Measurements from ENCODE around the gene EIF2A. TPM values are rescaled to one million over a fixed set of nuclear protein-coding genes. Genes with fewer than 3 reads are reported as not detected.

The EIF2A gene
- total and polyA plus RNA-seq, 5 donors, result 51.7 to 77.1 (median 67.0) TPM

DNA sequence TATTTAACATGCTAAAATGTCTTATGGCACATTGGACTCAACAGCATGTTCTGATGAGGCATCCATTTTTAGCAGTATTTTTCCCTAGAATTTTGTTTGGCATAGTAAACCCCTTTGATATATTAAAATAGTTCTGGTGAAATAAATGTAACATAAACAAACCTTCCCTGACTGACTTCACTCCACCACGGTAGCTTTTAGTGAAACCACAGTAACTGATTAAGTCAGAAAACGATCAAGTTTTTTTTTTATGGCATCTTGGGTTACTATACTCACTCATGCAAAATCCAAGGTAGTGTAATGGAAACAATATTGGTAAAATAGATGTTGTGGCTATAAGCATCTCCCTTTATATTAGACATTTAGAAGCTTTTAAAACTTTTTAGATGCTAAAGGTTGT is 3.1 kb upstream of the EIF2A start:
- Histone ChIP-seq H3K4me1 (ENCODE audit: control insufficient read depth, insufficient read depth, low read length) (no peaks in the 10 kb centered on the region), H3K27ac (ENCODE audit: low read length) (no peak overlapping the region), H3K4me3 (ENCODE audit: low read length) (no peak overlapping the region), H3K27me3 (ENCODE audit: control insufficient read depth, insufficient read depth) (no peaks in the 10 kb centered on the region), H3K9me3 (ENCODE audit: control insufficient read depth, low read length) (no peaks in the 10 kb centered on the region)
- WGBS, result 80% methylated on average over 2 of the region's 2 CpGs
- intact Hi-C loops (cut with DNase I), result no loop called here
- DNase-seq (no peak), ATAC-seq (no peak)

DNA sequence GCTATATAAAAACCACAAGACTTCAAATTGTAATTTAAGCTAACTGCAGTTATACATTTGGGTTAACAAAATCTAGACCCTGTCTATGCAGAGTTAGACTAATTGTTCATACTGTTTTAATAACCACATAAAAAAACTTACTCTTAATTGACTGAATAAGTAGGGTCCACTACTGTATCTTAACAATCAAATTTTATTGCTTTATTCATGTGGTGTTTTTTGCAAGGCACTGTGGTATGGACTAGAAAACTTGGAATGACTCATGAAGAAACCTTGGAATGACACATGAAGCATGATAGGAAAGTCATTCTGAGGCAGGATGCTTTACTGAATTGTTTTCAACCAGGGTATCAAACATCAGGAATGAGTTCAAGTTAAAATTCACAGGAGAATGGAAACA is 2.5 kb upstream of the EIF2A start:
- Histone ChIP-seq H3K27me3 (ENCODE audit: control insufficient read depth, insufficient read depth) (no peaks in the 10 kb centered on the region), H3K27ac (ENCODE audit: low read length) (no peak overlapping the region), H3K9me3 (ENCODE audit: control insufficient read depth, low read length) (no peaks in the 10 kb centered on the region), H3K4me1 (ENCODE audit: control insufficient read depth, insufficient read depth, low read length) (no peaks in the 10 kb centered on the region), H3K4me3 (ENCODE audit: low read length) (no peak overlapping the region)
- no peak for DNase-seq
- intact Hi-C loops (cut with DNase I), result no loop called here
- ATAC-seq, result no peak

DNA sequence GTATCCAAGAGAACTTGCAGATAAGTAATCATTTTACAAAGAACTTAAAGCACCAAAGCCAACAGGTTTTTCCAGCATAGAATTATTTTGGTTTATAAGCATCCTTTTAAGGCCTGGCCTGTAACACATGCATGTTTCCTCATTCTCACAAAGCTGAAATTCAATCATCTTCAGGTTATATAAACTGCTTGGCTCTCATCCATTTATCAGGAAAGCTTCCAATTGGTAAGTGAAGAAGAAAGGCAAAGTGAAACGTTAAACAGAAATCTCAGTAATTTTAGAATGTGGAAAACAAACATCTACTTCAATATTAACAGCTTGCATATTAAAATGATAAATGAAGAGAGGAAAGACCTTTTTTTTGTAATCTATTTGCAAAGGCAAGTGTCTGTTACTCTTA is 1.9 kb upstream of the EIF2A start:
- H3K9me3 ChIP-seq (ENCODE audit: control insufficient read depth, low read length), result no peaks in the 10 kb centered on the region
- no peak for DNase-seq
- no peaks in the 10 kb centered on the region for H3K4me1 ChIP-seq (ENCODE audit: control insufficient read depth, insufficient read depth, low read length)
- WGBS, result 3% methylated on average over 1 of the region's 1 CpG
- intact Hi-C loops (cut with DNase I), result no loop called here
- ATAC-seq, result no peak
- peak overlapping the region; percentile 87 for H3K4me3 ChIP-seq (ENCODE audit: low read length)
- no peak overlapping the region for H3K27ac ChIP-seq (ENCODE audit: low read length)
- no peaks in the 10 kb centered on the region for H3K27me3 ChIP-seq (ENCODE audit: control insufficient read depth, insufficient read depth)

GRCh38 chr3:150545419-150546225 is 965 bp upstream of the EIF2A start:
- H3K4me3 ChIP-seq (ENCODE audit: low read length), result peak overlapping the region; percentile 87
- no peaks in the 10 kb centered on the region for H3K4me1 ChIP-seq (ENCODE audit: control insufficient read depth, insufficient read depth, low read length)
- under 1% methylated on average over 54 of the region's 54 CpGs for WGBS

DNA sequence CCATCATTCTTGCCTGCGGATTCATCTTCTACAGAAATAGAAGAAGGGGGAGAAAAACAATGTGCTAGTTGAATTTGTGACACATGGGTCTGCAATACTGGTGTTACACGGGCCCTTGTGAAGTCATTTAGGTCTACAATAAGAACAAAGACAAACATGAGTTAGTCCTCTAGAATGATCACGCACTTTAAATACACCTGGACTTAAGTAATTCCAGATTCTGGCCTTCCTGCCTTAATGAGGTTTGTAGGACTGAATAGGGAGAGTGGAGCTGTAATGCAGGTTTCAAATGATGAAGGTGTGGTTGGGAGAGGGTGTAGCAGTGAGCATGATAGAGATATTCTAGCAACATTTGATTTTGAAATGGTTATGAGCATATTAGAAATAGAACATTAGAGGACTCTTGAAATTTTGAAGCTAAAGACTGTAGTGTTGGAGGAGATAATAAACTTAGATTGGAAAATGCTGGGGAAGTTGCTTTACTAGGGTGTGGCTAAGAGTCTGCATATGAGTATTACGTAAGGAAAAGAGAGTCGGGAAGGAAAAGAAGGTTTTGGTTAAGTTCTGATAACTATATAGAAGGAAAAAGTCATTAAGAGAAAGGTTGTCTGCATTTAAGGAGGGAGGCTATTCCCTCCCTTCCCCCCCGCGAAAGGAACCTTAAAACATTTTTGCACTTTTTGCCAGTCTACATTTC is 606 bp downstream of the EIF2A start:
- no peak for DNase-seq
- Histone ChIP-seq H3K4me1 (ENCODE audit: control insufficient read depth, insufficient read depth, low read length) (no peaks in the 10 kb centered on the region), H3K27me3 (ENCODE audit: control insufficient read depth, insufficient read depth) (no peaks in the 10 kb centered on the region), H3K9me3 (ENCODE audit: control insufficient read depth, low read length) (no peaks in the 10 kb centered on the region), H3K27ac (ENCODE audit: low read length) (peak overlapping the region; percentile 89), H3K4me3 (ENCODE audit: low read length) (peak overlapping the region; percentile 87)
- no peak for ATAC-seq
- intact Hi-C loops (cut with DNase I), result no loop called here
- 21% methylated on average over 7 of the region's 7 CpGs for WGBS

More at GRCh38 chr3:150545419-150546225, 965 bp upstream of the EIF2A start:
- intact Hi-C loops (cut with DNase I), result no loop called here
- H3K27me3 ChIP-seq (ENCODE audit: control insufficient read depth, insufficient read depth), result no peaks in the 10 kb centered on the region
- H3K27ac ChIP-seq (ENCODE audit: low read length), result peak overlapping the region; percentile 93
- H3K9me3 ChIP-seq (ENCODE audit: control insufficient read depth, low read length), result no peaks in the 10 kb centered on the region
- peak in 1 of 3 donors; percentile 85 for DNase-seq
- peak in 1 of 2 donors; percentile 41 for ATAC-seq

DNA sequence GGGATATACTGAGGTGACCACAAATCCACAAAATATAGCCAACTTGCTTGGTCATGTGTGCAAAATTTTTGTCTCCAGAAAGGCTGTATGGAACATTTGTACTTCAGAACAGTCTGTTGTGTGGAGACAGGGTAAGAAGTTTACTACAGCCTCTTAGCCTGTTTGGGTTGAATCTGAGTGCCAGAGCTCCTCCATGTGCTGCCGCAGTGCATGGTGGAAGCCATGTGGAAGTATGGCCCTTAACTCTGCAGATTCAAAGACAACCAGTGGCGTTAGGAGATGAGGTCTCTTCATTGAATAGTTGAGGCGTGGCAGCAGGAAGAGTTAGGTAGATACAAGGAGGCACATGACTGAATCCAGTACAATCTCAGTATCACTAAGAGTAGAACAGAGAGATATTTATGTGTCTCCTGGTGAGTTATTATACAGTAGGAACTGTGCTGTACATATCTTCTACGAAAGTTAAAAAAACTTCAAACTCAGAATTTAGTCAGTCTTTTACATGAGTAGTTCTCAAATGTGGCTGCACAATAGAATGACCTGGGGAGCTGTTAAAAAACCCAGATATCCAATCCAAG is 9.4 kb downstream of the EIF2A start:
- ATAC-seq (peak in 1 of 2 donors; percentile 11), DNase-seq (no peak)
- Histone ChIP-seq H3K4me1 (ENCODE audit: control insufficient read depth, insufficient read depth, low read length) (peaks cover 3% of the 10 kb centered on the region), H3K4me3 (ENCODE audit: low read length) (no peak overlapping the region), H3K27me3 (ENCODE audit: control insufficient read depth, insufficient read depth) (no peaks in the 10 kb centered on the region), H3K9me3 (ENCODE audit: control insufficient read depth, low read length) (no peaks in the 10 kb centered on the region), H3K27ac (ENCODE audit: low read length) (no peak overlapping the region)
- intact Hi-C loops (cut with DNase I), result no loop called here
- 93% methylated on average over 4 of the region's 4 CpGs for WGBS

DNA sequence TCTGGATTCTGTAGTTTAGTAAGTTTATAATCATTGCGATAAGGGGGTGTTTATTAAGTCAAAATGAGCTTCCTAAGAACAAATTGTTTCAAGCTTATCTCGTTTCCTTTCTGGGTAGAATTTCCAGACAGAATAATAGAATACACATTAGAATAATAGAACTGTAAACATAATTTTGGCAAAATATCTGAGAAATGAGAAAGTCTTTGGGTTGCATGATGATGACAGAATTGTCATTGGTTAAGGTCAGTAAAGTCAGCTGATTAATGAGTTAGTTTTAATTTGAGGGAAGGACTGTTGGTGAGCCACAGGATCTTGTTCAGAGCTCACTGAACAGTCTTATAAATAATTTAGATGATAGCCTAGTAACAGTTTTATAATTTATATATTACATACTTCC is 10.2 kb downstream of the EIF2A start:
- peaks cover 3% of the 10 kb centered on the region for H3K4me1 ChIP-seq (ENCODE audit: control insufficient read depth, insufficient read depth, low read length)
- DNase-seq, result no peak
- intact Hi-C loops (cut with DNase I), result no loop called here
- ATAC-seq, result no peak
- no peaks in the 10 kb centered on the region for H3K9me3 ChIP-seq (ENCODE audit: control insufficient read depth, low read length)
- H3K4me3 ChIP-seq (ENCODE audit: low read length), result no peak overlapping the region
- 67% methylated on average over 2 of the region's 2 CpGs for WGBS
- H3K27me3 ChIP-seq (ENCODE audit: control insufficient read depth, insufficient read depth), result no peaks in the 10 kb centered on the region
- no peak overlapping the region for H3K27ac ChIP-seq (ENCODE audit: low read length)

DNA sequence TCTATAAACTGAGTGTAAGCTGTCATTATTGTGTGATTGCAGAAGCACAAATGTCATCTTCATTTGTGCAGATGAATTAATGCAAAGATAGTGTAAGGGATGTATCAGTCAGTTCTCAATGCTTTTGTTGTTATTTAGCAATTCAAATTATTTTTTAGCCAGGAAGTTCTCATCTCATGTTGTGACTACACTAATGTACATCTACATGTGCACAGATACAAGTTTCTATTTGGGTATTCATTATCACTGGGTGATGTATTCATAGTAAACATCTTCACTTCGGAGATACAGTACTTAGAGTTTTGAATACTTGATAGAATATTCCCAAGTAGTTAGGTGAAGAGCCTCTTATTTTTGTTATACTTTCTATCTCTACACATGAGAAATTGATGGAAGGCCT is 11.1 kb downstream of the EIF2A start:
- Histone ChIP-seq H3K27ac (ENCODE audit: low read length) (no peak overlapping the region), H3K4me1 (ENCODE audit: control insufficient read depth, insufficient read depth, low read length) (peaks cover 3% of the 10 kb centered on the region), H3K27me3 (ENCODE audit: control insufficient read depth, insufficient read depth) (no peaks in the 10 kb centered on the region), H3K9me3 (ENCODE audit: control insufficient read depth, low read length) (no peaks in the 10 kb centered on the region), H3K4me3 (ENCODE audit: low read length) (no peak overlapping the region)
- WGBS, result 66% methylated on average over 1 of the region's 1 CpG
- intact Hi-C loops (cut with DNase I), result no loop called here
- ATAC-seq (no peak), DNase-seq (no peak)

DNA sequence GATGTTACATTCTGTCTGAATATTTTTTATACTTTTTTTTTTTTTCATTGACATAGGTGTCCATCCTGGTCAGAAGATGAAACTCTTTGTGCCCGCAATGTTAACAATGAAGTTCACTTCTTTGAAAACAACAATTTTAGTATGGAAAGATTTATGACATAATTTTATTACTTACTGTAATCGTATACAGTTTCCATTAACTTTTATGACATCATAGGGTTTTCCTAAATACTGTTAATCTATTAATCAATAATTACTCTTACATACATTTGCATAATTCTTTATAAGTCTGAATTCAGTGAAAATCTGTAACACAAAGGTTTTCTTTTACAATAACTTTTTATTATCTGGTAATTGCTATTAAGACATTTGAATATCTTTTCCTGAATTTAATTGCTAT is 17.7 kb downstream of the EIF2A start:
- intact Hi-C loops (cut with DNase I), result no loop called here
- Histone ChIP-seq H3K27ac (ENCODE audit: low read length) (no peak overlapping the region), H3K9me3 (ENCODE audit: control insufficient read depth, low read length) (no peaks in the 10 kb centered on the region), H3K4me3 (ENCODE audit: low read length) (no peak overlapping the region), H3K27me3 (ENCODE audit: control insufficient read depth, insufficient read depth) (no peaks in the 10 kb centered on the region), H3K4me1 (ENCODE audit: control insufficient read depth, insufficient read depth, low read length) (no peaks in the 10 kb centered on the region)
- WGBS, result 78% methylated on average over 2 of the region's 2 CpGs
- DNase-seq, result no peak
- ATAC-seq, result no peak

DNA sequence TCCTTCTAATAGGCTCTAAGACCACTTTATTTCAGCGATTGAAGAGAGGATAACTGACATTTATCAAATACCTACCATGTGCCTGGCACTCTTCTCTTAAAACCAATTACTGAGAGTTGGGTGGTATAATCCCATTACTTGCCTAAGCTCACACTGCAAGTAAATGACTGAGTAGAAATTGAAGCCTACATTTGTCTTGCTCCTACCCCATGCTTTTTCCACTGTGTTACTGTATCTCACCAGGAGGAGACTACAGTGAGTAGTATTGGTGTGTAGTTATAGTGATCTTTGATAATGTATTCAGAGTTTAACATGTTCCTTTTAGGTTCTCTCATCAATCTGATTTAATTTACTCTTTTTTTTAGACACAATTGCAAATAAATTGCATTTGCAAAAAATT is 20.7 kb downstream of the EIF2A start:
- 97% methylated on average over 1 of the region's 1 CpG for WGBS
- no peak for ATAC-seq
- intact Hi-C loops (cut with DNase I), result no loop called here

DNA sequence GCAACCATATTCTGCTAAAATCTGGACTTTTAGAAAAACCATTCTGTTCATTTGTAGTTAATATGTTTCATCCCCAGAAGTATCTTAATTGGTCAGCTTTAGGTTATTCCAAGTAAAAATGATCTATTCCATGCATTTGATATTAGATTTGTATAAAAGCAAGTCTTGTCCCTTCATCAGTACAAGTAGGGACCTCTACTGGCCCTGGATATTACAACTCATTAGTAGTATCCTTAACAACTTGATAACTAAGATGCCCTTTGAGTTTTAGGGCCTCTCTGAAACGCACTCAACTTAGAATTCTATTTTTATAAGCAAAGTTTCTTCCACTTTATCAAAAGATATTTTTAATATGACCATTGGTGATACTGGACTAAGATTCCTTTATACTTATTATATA is 31.3 kb downstream of the EIF2A start:
- H3K4me1 ChIP-seq (ENCODE audit: control insufficient read depth, insufficient read depth, low read length), result no peaks in the 10 kb centered on the region
- DNase-seq (no peak), ATAC-seq (no peak)
- intact Hi-C loops (cut with DNase I), result no loop called here
- WGBS, result 42% methylated on average over 1 of the region's 1 CpG
- no peak overlapping the region for H3K4me3 ChIP-seq (ENCODE audit: low read length)
- H3K27me3 ChIP-seq (ENCODE audit: control insufficient read depth, insufficient read depth), result no peaks in the 10 kb centered on the region
- no peak overlapping the region for H3K27ac ChIP-seq (ENCODE audit: low read length)
- no peaks in the 10 kb centered on the region for H3K9me3 ChIP-seq (ENCODE audit: control insufficient read depth, low read length)

More for the DNA sequence above, 20.7 kb downstream of the EIF2A start:
- Histone ChIP-seq H3K4me1 (ENCODE audit: control insufficient read depth, insufficient read depth, low read length) (no peaks in the 10 kb centered on the region), H3K27ac (ENCODE audit: low read length) (no peak overlapping the region), H3K4me3 (ENCODE audit: low read length) (no peak overlapping the region), H3K27me3 (ENCODE audit: control insufficient read depth, insufficient read depth) (no peaks in the 10 kb centered on the region), H3K9me3 (ENCODE audit: control insufficient read depth, low read length) (no peaks in the 10 kb centered on the region)
- no peak for DNase-seq

Data from right cardiac atrium (tissue), 5 donors.